Mucosa of descending colon (tissue), 3 donors: Measurements from ENCODE around the gene PDE4D. TPM values are rescaled to one million over a fixed set of nuclear protein-coding genes. Genes with fewer than 3 reads are reported as not detected.

ENCODE experiments used
- ATAC-seq: fragments of 200-7000 bp; cut with Tn5 transposase; one replicate; pipeline ENCODE4 v1.9.1; 2020; ENCODE audit warnings: mild to moderate bottlenecking, moderate library complexity
- DNase-seq, 3 donors: peaks; one replicate each; pipeline ENCODE4 v3.0.0-alpha.2; 2020
- H3K36me3 ChIP-seq: fragments of 200-600 bp; one replicate; pipeline ENCODE4 v1.8.0; 2021; ENCODE audit warnings: low read depth, mild to moderate bottlenecking
- H3K4me1 ChIP-seq: fragments of 200-600 bp; one replicate; pipeline ENCODE4 v1.8.0; 2021; ENCODE audit warnings: low read depth, mild to moderate bottlenecking
- H3K4me3 ChIP-seq: fragments of 200-600 bp; one replicate; pipeline ENCODE4 v1.8.0; 2021; ENCODE audit warnings: mild to moderate bottlenecking
- H3K9me3 ChIP-seq: fragments of 200-600 bp; one replicate; pipeline ENCODE4 v1.8.0; 2021; ENCODE audit warnings: mild to moderate bottlenecking
- intact Hi-C, 2 donors: fragments of 100-400 bp; cut with DNase I in 1 of 2; cut with micrococcal nuclease in 1 of 2; formaldehyde crosslinking; loops; one replicate each; pipeline versions ENCODE4 v1.11.0 to v1.11.1; 2022; cut with DNase I, micrococcal nuclease
- total RNA-seq, 3 donors: library from RNA; stranded (reverse); fragmentation: NEBNext Ultra II Directional in 2 of 3; extraction: Animal tissue kit (Norgen Biotek cat#: 25700) in 2 of 3; gene quantifications; one replicate each; pipeline versions ENCODE4 v1.2.1 to v1.2.4, GENCODE V29; 2021 to 2023
- TF ChIP-seq, protein P1 (sequence below): fragments of 200-600 bp; IDR thresholded peaks from one replicate; pipeline ENCODE4 v1.8.0; 2022; ENCODE audit warnings: antibody characterized with exemption, mild to moderate bottlenecking
- donor health status: DM: no; HTN: no; CAD: no; lungs with moderate emphysema.
- donor health status: DM: no; HTN: no; CAD: no.
- donor health status: DM: no; HTN: yes; CAD: no.

PDE4D gene
- total RNA-seq, 3 donors from 2014 or later = 37.9 to 137 (median 100) TPM

DNA sequence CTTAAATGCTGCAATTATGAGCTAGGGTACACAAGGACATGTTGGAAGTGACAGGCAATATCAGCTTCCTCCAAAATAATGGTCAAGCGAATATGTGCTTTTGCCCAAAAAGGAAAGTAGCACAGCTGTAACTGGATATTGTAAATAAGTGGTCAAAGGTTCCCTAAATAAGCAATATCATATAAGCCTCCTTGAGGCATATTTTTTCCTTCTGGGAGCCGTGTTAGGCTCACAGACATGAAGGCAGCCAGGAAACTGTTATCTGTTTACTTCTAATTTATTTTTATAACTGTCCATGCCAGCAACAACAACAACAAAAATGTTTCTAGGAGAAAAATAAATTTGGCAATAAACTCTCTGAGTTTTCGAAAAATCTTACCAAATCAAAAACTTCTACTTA lies 648.3 kb downstream of the PDE4D start:
- peaks cover 5% of the 10 kb centered on the region for H3K4me1 ChIP-seq
- no peaks in the 10 kb centered on the region for H3K36me3 ChIP-seq
- no peak overlapping the region for H3K4me3 ChIP-seq
- TF ChIP-seq, protein P1, sequence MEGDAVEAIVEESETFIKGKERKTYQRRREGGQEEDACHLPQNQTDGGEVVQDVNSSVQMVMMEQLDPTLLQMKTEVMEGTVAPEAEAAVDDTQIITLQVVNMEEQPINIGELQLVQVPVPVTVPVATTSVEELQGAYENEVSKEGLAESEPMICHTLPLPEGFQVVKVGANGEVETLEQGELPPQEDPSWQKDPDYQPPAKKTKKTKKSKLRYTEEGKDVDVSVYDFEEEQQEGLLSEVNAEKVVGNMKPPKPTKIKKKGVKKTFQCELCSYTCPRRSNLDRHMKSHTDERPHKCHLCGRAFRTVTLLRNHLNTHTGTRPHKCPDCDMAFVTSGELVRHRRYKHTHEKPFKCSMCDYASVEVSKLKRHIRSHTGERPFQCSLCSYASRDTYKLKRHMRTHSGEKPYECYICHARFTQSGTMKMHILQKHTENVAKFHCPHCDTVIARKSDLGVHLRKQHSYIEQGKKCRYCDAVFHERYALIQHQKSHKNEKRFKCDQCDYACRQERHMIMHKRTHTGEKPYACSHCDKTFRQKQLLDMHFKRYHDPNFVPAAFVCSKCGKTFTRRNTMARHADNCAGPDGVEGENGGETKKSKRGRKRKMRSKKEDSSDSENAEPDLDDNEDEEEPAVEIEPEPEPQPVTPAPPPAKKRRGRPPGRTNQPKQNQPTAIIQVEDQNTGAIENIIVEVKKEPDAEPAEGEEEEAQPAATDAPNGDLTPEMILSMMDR = no peak
- DNase-seq (no peak), ATAC-seq (no peak)
- intact Hi-C loops = no loop called here
- no peaks in the 10 kb centered on the region for H3K9me3 ChIP-seq

- Histone ChIP-seq H3K4me1 (peaks cover 5% of the 10 kb centered on the region), H3K4me3 (no peak overlapping the region), H3K36me3 (no peaks in the 10 kb centered on the region), H3K9me3 (no peaks in the 10 kb centered on the region)
- TF ChIP-seq, protein P1 = no peak
- intact Hi-C loops = no loop called here
- DNase-seq (no peak), ATAC-seq (no peak)
Measured at GRCh38 chr5:59241552-59241951, 652.0 kb downstream of the PDE4D start.

GRCh38 chr5:59241119-59241518 lies 652.4 kb downstream of the PDE4D start:
- Histone ChIP-seq H3K4me3 (no peak overlapping the region), H3K4me1 (peaks cover 5% of the 10 kb centered on the region), H3K36me3 (no peaks in the 10 kb centered on the region), H3K9me3 (no peaks in the 10 kb centered on the region)
- ATAC-seq = peak; percentile 67
- no peak for DNase-seq
- intact Hi-C loops = no loop called here
- TF ChIP-seq, protein P1 = no peak

- Histone ChIP-seq H3K9me3 (no peaks in the 10 kb centered on the region), H3K4me3 (no peak overlapping the region), H3K4me1 (peaks cover 5% of the 10 kb centered on the region), H3K36me3 (no peaks in the 10 kb centered on the region)
- intact Hi-C loops = no loop called here
- ATAC-seq (no peak), DNase-seq (no peak)
- TF ChIP-seq, protein P1 = no peak
Measured at GRCh38 chr5:59238126-59238902, 655.2 kb downstream of the PDE4D start.

GRCh38 chr5:59236986-59237385 lies 656.5 kb downstream of the PDE4D start:
- H3K4me1 ChIP-seq = peaks cover 2% of the 10 kb centered on the region
- DNase-seq (no peak), ATAC-seq (no peak)

More at GRCh38 chr5:59236986-59237385, 656.5 kb downstream of the PDE4D start:
- H3K36me3 ChIP-seq = no peaks in the 10 kb centered on the region
- intact Hi-C loops = no loop called here
- TF ChIP-seq, protein P1 = no peak
- no peaks in the 10 kb centered on the region for H3K9me3 ChIP-seq
- H3K4me3 ChIP-seq = no peak overlapping the region
